Neural crest cell (in vitro differentiated cells): Measurements from ENCODE around the gene MESP1. TPM values are rescaled to one million over a fixed set of nuclear protein-coding genes. Genes with fewer than 3 reads are reported as not detected.

ENCODE experiments used
- DNase-seq: peaks from one replicate; pipeline ENCODE4 v3.0.0; 2021; ENCODE audit warnings: low read depth, mixed read lengths, low spot score
- H3K27ac Mint-ChIP-seq: one replicate; pipeline ENCODE4 v1.8.0; 2021; ENCODE audit warnings: mild to moderate bottlenecking, mixed read lengths; ENCODE audit not compliant: unreplicated experiment
- H3K27me3 Mint-ChIP-seq: 2 replicates; pipeline ENCODE4 v1.8.0; 2021; ENCODE audit warnings: low read depth, mild to moderate bottlenecking, mixed read lengths
- H3K36me3 Mint-ChIP-seq: 2 replicates; pipeline ENCODE4 v1.8.0; 2021; ENCODE audit warnings: low read depth, mild to moderate bottlenecking, mixed read lengths
- H3K4me1 Mint-ChIP-seq: 2 replicates; pipeline ENCODE4 v1.8.0; 2021; ENCODE audit warnings: mixed read lengths
- H3K4me3 Mint-ChIP-seq: one replicate; pipeline ENCODE4 v1.8.0; 2021; ENCODE audit warnings: mild to moderate bottlenecking, mixed read lengths
- H3K9me3 Mint-ChIP-seq: 2 replicates; pipeline ENCODE4 v1.8.0; 2021; ENCODE audit warnings: mixed read lengths
- CTCF ChIP-seq: fragments of 200-600 bp; sonication (generic); conservative IDR thresholded peaks from 2 replicates; pipeline ENCODE4 v1.5.0; 2021; ENCODE audit warnings: antibody characterized with exemption, mild to moderate bottlenecking
- total RNA-seq: library from RNA; stranded (reverse); gene quantifications from 2 replicates; pipeline ENCODE4 v1.2.1, GENCODE V29; 2021

The MESP1 gene
- total RNA-seq, 1 donor from 2014 or later = 2.3 TPM

- no peak for DNase-seq
- TF ChIP-seq CTCF = no peak
- Mint-ChIP-seq H3K27ac (no peak overlapping the region), H3K27me3 (peaks cover 48% of the 10 kb centered on the region), H3K9me3 (no peaks in the 10 kb centered on the region), H3K4me1 (no peaks in the 10 kb centered on the region), H3K4me3 (no peak overlapping the region), H3K36me3 (no peaks in the 10 kb centered on the region)
Measured at GRCh38 chr15:89732451-89733172, 18.4 kb downstream of the MESP1 start.

- Mint-ChIP-seq H3K27me3 (peaks cover 47% of the 10 kb centered on the region), H3K4me3 (no peak overlapping the region), H3K9me3 (no peaks in the 10 kb centered on the region), H3K4me1 (no peaks in the 10 kb centered on the region), H3K36me3 (no peaks in the 10 kb centered on the region), H3K27ac (no peak overlapping the region)
- no peak for DNase-seq
- no peak for TF ChIP-seq CTCF
Measured at GRCh38 chr15:89731275-89731674, 19.8 kb downstream of the MESP1 start.

GRCh38 chr15:89728254-89728653, 22.8 kb downstream of the MESP1 start:
- H3K36me3 Mint-ChIP-seq = no peaks in the 10 kb centered on the region
- peaks cover 19% of the 10 kb centered on the region for H3K27me3 Mint-ChIP-seq
- peaks cover 4% of the 10 kb centered on the region for H3K9me3 Mint-ChIP-seq
- no peak overlapping the region for H3K27ac Mint-ChIP-seq
- H3K4me3 Mint-ChIP-seq = no peak overlapping the region
- no peak for DNase-seq
- H3K4me1 Mint-ChIP-seq = no peaks in the 10 kb centered on the region
- TF ChIP-seq CTCF = no peak

GRCh38 chr15:89725064-89725463, 26.0 kb downstream of the MESP1 start:
- no peak for TF ChIP-seq CTCF
- H3K4me1 Mint-ChIP-seq = no peaks in the 10 kb centered on the region
- no peak overlapping the region for H3K4me3 Mint-ChIP-seq
- H3K9me3 Mint-ChIP-seq = peaks cover 4% of the 10 kb centered on the region
- H3K27ac Mint-ChIP-seq = no peak overlapping the region
- DNase-seq = no peak
- peaks cover 14% of the 10 kb centered on the region for H3K27me3 Mint-ChIP-seq
- no peaks in the 10 kb centered on the region for H3K36me3 Mint-ChIP-seq

- TF ChIP-seq CTCF = no peak
- no peaks in the 10 kb centered on the region for H3K4me1 Mint-ChIP-seq
- H3K27me3 Mint-ChIP-seq = peaks cover 14% of the 10 kb centered on the region
- H3K36me3 Mint-ChIP-seq = no peaks in the 10 kb centered on the region
- no peak overlapping the region for H3K4me3 Mint-ChIP-seq
- H3K27ac Mint-ChIP-seq = no peak overlapping the region
- DNase-seq = no peak
- peaks cover 4% of the 10 kb centered on the region for H3K9me3 Mint-ChIP-seq
Measured at GRCh38 chr15:89724621-89725020, 26.4 kb downstream of the MESP1 start.
